Spleen (tissue), 7 donors: ENCODE results near the gene C16orf54.
"Not testable (repeated sequence)": the region's sequence is repeated elsewhere in the genome, so short reads cannot be mapped to it uniquely, and the experiment has no call there.

ENCODE experiments used
- POLR2A ChIP-seq, 3 donors: fragments of 450-650 bp; IDR thresholded peaks; one replicate each; pipeline ENCODE4 v1.5.1; 2017; ENCODE audit warnings: antibody characterized with exemption in 3 of 3, mild to moderate bottlenecking in 1 of 3
- TF ChIP-seq, protein P1 (sequence below), 11 experiments: fragments of 200-600 bp in 7 of 11; fragments of 450-650 bp in 4 of 11; sonication (generic) in 4 of 11; IDR thresholded peaks in 8 of 11; conservative IDR thresholded peaks in 3 of 11; 1 replicate in 7 of 11; 2 replicates in 4 of 11; pipeline versions ENCODE4 v1.4.0 to v1.8.0; 2016 to 2021; ENCODE audit warnings: antibody characterized with exemption in 11 of 11, inconsistent platforms in 4 of 11, mild to moderate bottlenecking in 1 of 11
- donor health status: DM: no; HTN: no; CAD: no; lungs with moderate emphysema.
- donor health status: DM: no; HTN: no; CAD: no.
- donor health status: DM: no; HTN: no; CAD: no.

DNA sequence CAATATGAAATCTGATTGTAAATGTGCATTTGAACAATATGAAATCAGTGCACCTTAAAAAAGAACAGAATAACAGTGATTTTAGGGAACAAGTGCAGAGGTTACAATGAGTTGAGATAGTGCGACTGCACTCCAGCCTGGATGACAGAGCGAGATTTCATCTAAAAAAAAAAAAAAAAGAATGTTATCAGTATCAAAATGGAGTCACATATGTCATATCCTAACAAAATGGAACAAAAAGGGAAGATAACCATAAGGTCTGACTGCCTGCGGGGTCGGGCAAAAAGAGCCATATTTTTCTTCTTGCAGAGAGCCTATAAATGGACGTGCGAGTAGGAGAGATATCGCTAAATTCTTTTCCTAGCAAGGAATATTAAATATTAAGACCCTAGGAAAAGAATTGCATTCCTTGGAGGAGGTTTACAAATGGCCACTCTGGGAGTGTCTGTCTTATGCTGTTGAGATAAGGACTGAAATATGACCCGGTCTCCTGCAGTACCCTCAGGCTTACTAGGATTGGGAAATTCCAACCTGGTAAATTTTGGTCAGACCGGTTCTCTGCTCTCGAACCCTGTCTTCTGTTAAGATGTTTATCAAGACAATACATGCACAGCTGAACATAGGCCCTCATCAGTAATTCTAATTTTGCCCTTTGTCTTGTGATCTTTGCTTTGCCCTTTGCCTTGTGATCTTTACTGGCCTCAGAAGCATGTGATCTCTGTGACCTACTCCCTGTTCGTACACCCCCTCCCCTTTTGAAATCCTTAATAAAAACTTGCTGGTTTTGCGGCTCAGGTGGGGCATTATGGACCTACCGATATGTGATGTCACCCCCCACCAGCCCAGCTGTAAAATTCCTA lies 37.5 kb upstream of the C16orf54 start:
- TF ChIP-seq, protein P1, sequence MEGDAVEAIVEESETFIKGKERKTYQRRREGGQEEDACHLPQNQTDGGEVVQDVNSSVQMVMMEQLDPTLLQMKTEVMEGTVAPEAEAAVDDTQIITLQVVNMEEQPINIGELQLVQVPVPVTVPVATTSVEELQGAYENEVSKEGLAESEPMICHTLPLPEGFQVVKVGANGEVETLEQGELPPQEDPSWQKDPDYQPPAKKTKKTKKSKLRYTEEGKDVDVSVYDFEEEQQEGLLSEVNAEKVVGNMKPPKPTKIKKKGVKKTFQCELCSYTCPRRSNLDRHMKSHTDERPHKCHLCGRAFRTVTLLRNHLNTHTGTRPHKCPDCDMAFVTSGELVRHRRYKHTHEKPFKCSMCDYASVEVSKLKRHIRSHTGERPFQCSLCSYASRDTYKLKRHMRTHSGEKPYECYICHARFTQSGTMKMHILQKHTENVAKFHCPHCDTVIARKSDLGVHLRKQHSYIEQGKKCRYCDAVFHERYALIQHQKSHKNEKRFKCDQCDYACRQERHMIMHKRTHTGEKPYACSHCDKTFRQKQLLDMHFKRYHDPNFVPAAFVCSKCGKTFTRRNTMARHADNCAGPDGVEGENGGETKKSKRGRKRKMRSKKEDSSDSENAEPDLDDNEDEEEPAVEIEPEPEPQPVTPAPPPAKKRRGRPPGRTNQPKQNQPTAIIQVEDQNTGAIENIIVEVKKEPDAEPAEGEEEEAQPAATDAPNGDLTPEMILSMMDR (IDR thresholded peaks at IDR 0.05 in 8 of 11, conservative IDR thresholded peaks at IDR 0.05 in 3 of 11), result not testable (repeated sequence)
- TF ChIP-seq POLR2A (IDR thresholded peaks at IDR 0.05), result not testable (repeated sequence)
